ENCODE measurements around the gene ACBD6. TPM values are rescaled to one million over a fixed set of nuclear protein-coding genes. Genes with fewer than 3 reads are reported as not detected.

ACBD6 gene
- total and polyA plus RNA-seq, 2 donors (not counting 1 experiment from before 2014, with no cell fraction given), result 52.9 to 80.9 TPM

GRCh38 chr1:180392427-180393145 lies 109.8 kb downstream of the ACBD6 start:
- ATAC-seq (ENCODE audit: low read depth) (no peak), DNase-seq (no peak)
- Histone ChIP-seq H3K9ac (ENCODE audit: low read length) (no peak overlapping the region), H2AFZ (ENCODE audit: insufficient read depth, low read depth, low read length, poor library complexity, severe bottlenecking) (no peak overlapping the region), H3K27me3 (replicated peaks in 1 of 4; ENCODE audit: control extremely low read depth in 1 of 4, control insufficient read depth in 3 of 4, insufficient read depth in 4 of 4, low read length in 3 of 4) (no peaks in the 10 kb centered on the region), H3K9me3 (ENCODE audit: control extremely low read depth in 1 of 3, control insufficient read depth in 2 of 3, insufficient read depth in 1 of 3, low read length in 2 of 3) (peaks cover under 1 to 10% (median 1%) of the 10 kb centered on the region in 3 donors), H4K20me1 (ENCODE audit: control insufficient read depth, insufficient read depth, low read length, poor library complexity, severe bottlenecking) (no peaks in the 10 kb centered on the region), H3K36me3 (replicated peaks in 1 of 2; ENCODE audit: control extremely low read depth in 1 of 2, control insufficient read depth in 1 of 2, extremely low read depth in 1 of 2, insufficient read depth in 2 of 2, low read length in 1 of 2) (peaks cover 0 to 17% of the 10 kb centered on the region in 2 experiments), H3K4me1 (ENCODE audit: control insufficient read depth in 2 of 2, insufficient read depth in 2 of 2, low read length in 2 of 2) (no peaks in the 10 kb centered on the region), H3K4me3 (ENCODE audit: control extremely low read depth in 1 of 5, extremely low read depth in 1 of 5, insufficient read depth in 1 of 5, low read depth in 2 of 5, low read length in 4 of 5) (no peak overlapping the region), H3K4me2 (replicated peaks; ENCODE audit: low read depth, low read length, poor library complexity, severe bottlenecking) (no peak overlapping the region), H3K27ac (ENCODE audit: low read length in 2 of 2) (no peak overlapping the region), H3K79me2 (ENCODE audit: control insufficient read depth, insufficient read depth, low read length) (peaks cover 10% of the 10 kb centered on the region)
- no peak overlapping the region for H3K27ac Mint-ChIP-seq
- TF ChIP-seq EZH2 (IDR thresholded peaks at IDR 0.05; ENCODE audit: borderline replicate concordance, insufficient read depth, low read depth, low read length, poor library complexity, severe bottlenecking), result no peak
- POLR2A ChIA-PET, result no interaction called here
- no peak overlapping the region for H3K4me3 Mint-ChIP-seq
- CTCF ChIA-PET, result no interaction called here
- WGBS (ENCODE audit: insufficient coverage), result 100% methylated on average over 3 of the region's 7 CpGs
- peaks cover 12% of the 10 kb centered on the region for H3K9me3 Mint-ChIP-seq (ENCODE audit: insufficient read depth)
- no peaks in the 10 kb centered on the region for H3K27me3 Mint-ChIP-seq
- no peaks in the 10 kb centered on the region for H3K4me1 Mint-ChIP-seq
- intact Hi-C loops (cut with micrococcal nuclease), result no loop called here

GRCh38 chr1:180392020-180392419 lies 110.4 kb downstream of the ACBD6 start:
- intact Hi-C loops (cut with micrococcal nuclease), result no loop called here
- Histone ChIP-seq H2AFZ (ENCODE audit: insufficient read depth, low read depth, low read length, poor library complexity, severe bottlenecking) (no peak overlapping the region), H3K79me2 (ENCODE audit: control insufficient read depth, insufficient read depth, low read length) (peaks cover 10% of the 10 kb centered on the region), H3K4me1 (ENCODE audit: control insufficient read depth in 2 of 2, insufficient read depth in 2 of 2, low read length in 2 of 2) (no peaks in the 10 kb centered on the region), H3K27me3 (replicated peaks in 1 of 4; ENCODE audit: control extremely low read depth in 1 of 4, control insufficient read depth in 3 of 4, insufficient read depth in 4 of 4, low read length in 3 of 4) (no peaks in the 10 kb centered on the region), H3K4me3 (ENCODE audit: control extremely low read depth in 1 of 5, extremely low read depth in 1 of 5, insufficient read depth in 1 of 5, low read depth in 2 of 5, low read length in 4 of 5) (no peak overlapping the region), H3K36me3 (replicated peaks in 1 of 2; ENCODE audit: control extremely low read depth in 1 of 2, control insufficient read depth in 1 of 2, extremely low read depth in 1 of 2, insufficient read depth in 2 of 2, low read length in 1 of 2) (peaks cover 0 to 12% of the 10 kb centered on the region in 2 experiments), H3K9me3 (ENCODE audit: control extremely low read depth in 1 of 3, control insufficient read depth in 2 of 3, insufficient read depth in 1 of 3, low read length in 2 of 3) (peaks cover 1 to 10% (median 4%) of the 10 kb centered on the region in 3 donors), H3K9ac (ENCODE audit: low read length) (no peak overlapping the region), H3K4me2 (replicated peaks; ENCODE audit: low read depth, low read length, poor library complexity, severe bottlenecking) (no peak overlapping the region), H4K20me1 (ENCODE audit: control insufficient read depth, insufficient read depth, low read length, poor library complexity, severe bottlenecking) (no peaks in the 10 kb centered on the region), H3K27ac (ENCODE audit: low read length in 2 of 2) (no peak overlapping the region)
- ChIA-PET CTCF (no interaction called here), POLR2A (no interaction called here)
- no peak for DNase-seq
- no peak for ATAC-seq (ENCODE audit: low read depth)
- no peaks in the 10 kb centered on the region for H3K4me1 Mint-ChIP-seq
- peaks cover 12% of the 10 kb centered on the region for H3K9me3 Mint-ChIP-seq (ENCODE audit: insufficient read depth)
- H3K27me3 Mint-ChIP-seq, result no peaks in the 10 kb centered on the region
- no peak overlapping the region for H3K27ac Mint-ChIP-seq
- no peak overlapping the region for H3K4me3 Mint-ChIP-seq
- TF ChIP-seq EZH2 (IDR thresholded peaks at IDR 0.05; ENCODE audit: borderline replicate concordance, insufficient read depth, low read depth, low read length, poor library complexity, severe bottlenecking) (no peak), CTCF (IDR thresholded peaks at IDR 0.05) (no peak)

Measured in B cell (primary cell).